ENCODE data around the gene BTG3.

BTG3 gene

GRCh38 chr21:17658931-17659330 is 46.2 kb upstream of the BTG3 start:
- H3K4me2 ChIP-seq (ENCODE audit: low read depth, low read length), result no peak overlapping the region
- DNase-seq, result no peak
- no peak overlapping the region for H2AFZ ChIP-seq (ENCODE audit: low read length)
- no peaks in the 10 kb centered on the region for H3K36me3 ChIP-seq (replicated peaks; ENCODE audit: insufficient read depth, low read length)
- H3K27me3 ChIP-seq (replicated peaks; ENCODE audit: insufficient read depth, low read length), result no peaks in the 10 kb centered on the region
- no peaks in the 10 kb centered on the region for H4K20me1 ChIP-seq (ENCODE audit: insufficient read depth, low read length)
- no peaks in the 10 kb centered on the region for H3K4me1 ChIP-seq (ENCODE audit: low read length)
- H3K9me2 ChIP-seq (replicated peaks; ENCODE audit: insufficient read depth, low read length), result no peaks in the 10 kb centered on the region
- no peaks in the 10 kb centered on the region for H3K9me3 ChIP-seq (replicated peaks; ENCODE audit: insufficient read depth, low read length)
- no peak overlapping the region for H3K27ac ChIP-seq (ENCODE audit: low read length)
- H3K4me3 ChIP-seq (ENCODE audit: low read length), result no peak overlapping the region
- H3K79me2 ChIP-seq (ENCODE audit: low read length), result no peaks in the 10 kb centered on the region
- no peak overlapping the region for H3K9ac ChIP-seq (ENCODE audit: low read length)
- no peaks in the 10 kb centered on the region for H3F3A ChIP-seq (ENCODE audit: insufficient read depth, low read length)
- TF ChIP-seq CTCF (IDR thresholded peaks at IDR 0.05; ENCODE audit: low read length) (no peak), EZH2phosphoT487 (IDR thresholded peaks at IDR 0.05; ENCODE audit: low read length) (no peak), EZH2 (optimal IDR thresholded peaks at IDR 0.05; ENCODE audit: low read depth, low read length) (no peak)

GRCh38 chr21:17651526-17651925 is 38.8 kb upstream of the BTG3 start:
- no peak for TF ChIP-seq EZH2phosphoT487 (IDR thresholded peaks at IDR 0.05; ENCODE audit: low read length)
- TF ChIP-seq CTCF (IDR thresholded peaks at IDR 0.05; ENCODE audit: low read length), result no peak
- TF ChIP-seq EZH2 (optimal IDR thresholded peaks at IDR 0.05; ENCODE audit: low read depth, low read length), result no peak
- H4K20me1 ChIP-seq (ENCODE audit: insufficient read depth, low read length), result no peaks in the 10 kb centered on the region
- no peaks in the 10 kb centered on the region for H3K27me3 ChIP-seq (replicated peaks; ENCODE audit: insufficient read depth, low read length)
- H3K9ac ChIP-seq (ENCODE audit: low read length), result no peak overlapping the region
- no peaks in the 10 kb centered on the region for H3K79me2 ChIP-seq (ENCODE audit: low read length)
- H3K9me2 ChIP-seq (replicated peaks; ENCODE audit: insufficient read depth, low read length), result no peaks in the 10 kb centered on the region
- H3F3A ChIP-seq (ENCODE audit: insufficient read depth, low read length), result no peaks in the 10 kb centered on the region
- no peak overlapping the region for H2AFZ ChIP-seq (ENCODE audit: low read length)
- no peak overlapping the region for H3K4me2 ChIP-seq (ENCODE audit: low read depth, low read length)
- H3K27ac ChIP-seq (ENCODE audit: low read length), result no peak overlapping the region
- no peak for DNase-seq
- no peaks in the 10 kb centered on the region for H3K4me1 ChIP-seq (ENCODE audit: low read length)
- H3K9me3 ChIP-seq (replicated peaks; ENCODE audit: insufficient read depth, low read length), result no peaks in the 10 kb centered on the region
- no peak overlapping the region for H3K4me3 ChIP-seq (ENCODE audit: low read length)
- no peaks in the 10 kb centered on the region for H3K36me3 ChIP-seq (replicated peaks; ENCODE audit: insufficient read depth, low read length)

GRCh38 chr21:17650292-17650691 is 37.6 kb upstream of the BTG3 start:
- no peak for DNase-seq
- H4K20me1 ChIP-seq (ENCODE audit: insufficient read depth, low read length), result no peaks in the 10 kb centered on the region
- H3K9me2 ChIP-seq (replicated peaks; ENCODE audit: insufficient read depth, low read length), result no peaks in the 10 kb centered on the region
- no peak overlapping the region for H3K4me2 ChIP-seq (ENCODE audit: low read depth, low read length)
- H3K79me2 ChIP-seq (ENCODE audit: low read length), result no peaks in the 10 kb centered on the region
- no peak overlapping the region for H3K27ac ChIP-seq (ENCODE audit: low read length)
- H3K4me3 ChIP-seq (ENCODE audit: low read length), result no peak overlapping the region
- no peaks in the 10 kb centered on the region for H3K4me1 ChIP-seq (ENCODE audit: low read length)
- H2AFZ ChIP-seq (ENCODE audit: low read length), result no peak overlapping the region
- no peaks in the 10 kb centered on the region for H3K27me3 ChIP-seq (replicated peaks; ENCODE audit: insufficient read depth, low read length)
- TF ChIP-seq EZH2phosphoT487 (IDR thresholded peaks at IDR 0.05; ENCODE audit: low read length), result no peak
- TF ChIP-seq EZH2 (optimal IDR thresholded peaks at IDR 0.05; ENCODE audit: low read depth, low read length), result no peak
- TF ChIP-seq CTCF (IDR thresholded peaks at IDR 0.05; ENCODE audit: low read length), result no peak
- no peaks in the 10 kb centered on the region for H3K36me3 ChIP-seq (replicated peaks; ENCODE audit: insufficient read depth, low read length)
- H3K9ac ChIP-seq (ENCODE audit: low read length), result no peak overlapping the region
- H3K9me3 ChIP-seq (replicated peaks; ENCODE audit: insufficient read depth, low read length), result no peaks in the 10 kb centered on the region
- no peaks in the 10 kb centered on the region for H3F3A ChIP-seq (ENCODE audit: insufficient read depth, low read length)
